ENCODE data around the gene PIK3R1.

DNA sequence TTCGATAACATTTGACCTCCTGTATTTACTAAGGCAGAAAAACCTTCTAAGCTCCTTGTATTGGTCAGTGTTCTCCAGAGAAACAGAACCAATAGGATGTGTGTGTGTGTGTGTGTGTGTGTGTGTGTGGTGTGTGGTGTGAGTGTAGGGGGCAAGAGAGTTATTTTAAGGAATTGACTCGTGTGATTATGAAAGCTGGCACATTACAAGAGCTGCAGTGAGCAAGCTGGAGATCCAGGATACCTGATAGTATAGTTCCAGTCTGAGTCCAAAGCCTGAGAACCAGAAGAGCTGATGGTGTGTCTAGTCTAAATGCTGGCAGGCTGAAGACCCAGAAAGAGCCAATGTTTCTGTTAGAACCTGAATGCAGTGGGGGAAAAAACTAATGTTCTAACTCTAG, 21.2 kb upstream of the PIK3R1 start:
- TF ChIP-seq, protein P1, sequence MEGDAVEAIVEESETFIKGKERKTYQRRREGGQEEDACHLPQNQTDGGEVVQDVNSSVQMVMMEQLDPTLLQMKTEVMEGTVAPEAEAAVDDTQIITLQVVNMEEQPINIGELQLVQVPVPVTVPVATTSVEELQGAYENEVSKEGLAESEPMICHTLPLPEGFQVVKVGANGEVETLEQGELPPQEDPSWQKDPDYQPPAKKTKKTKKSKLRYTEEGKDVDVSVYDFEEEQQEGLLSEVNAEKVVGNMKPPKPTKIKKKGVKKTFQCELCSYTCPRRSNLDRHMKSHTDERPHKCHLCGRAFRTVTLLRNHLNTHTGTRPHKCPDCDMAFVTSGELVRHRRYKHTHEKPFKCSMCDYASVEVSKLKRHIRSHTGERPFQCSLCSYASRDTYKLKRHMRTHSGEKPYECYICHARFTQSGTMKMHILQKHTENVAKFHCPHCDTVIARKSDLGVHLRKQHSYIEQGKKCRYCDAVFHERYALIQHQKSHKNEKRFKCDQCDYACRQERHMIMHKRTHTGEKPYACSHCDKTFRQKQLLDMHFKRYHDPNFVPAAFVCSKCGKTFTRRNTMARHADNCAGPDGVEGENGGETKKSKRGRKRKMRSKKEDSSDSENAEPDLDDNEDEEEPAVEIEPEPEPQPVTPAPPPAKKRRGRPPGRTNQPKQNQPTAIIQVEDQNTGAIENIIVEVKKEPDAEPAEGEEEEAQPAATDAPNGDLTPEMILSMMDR (IDR thresholded peaks at IDR 0.05) = no peak
- no peak for TF ChIP-seq POLR2A (IDR thresholded peaks at IDR 0.05)
